Liver (tissue), 9 donors: ENCODE data around the gene HNRNPDL. TPM values are rescaled to one million over a fixed set of nuclear protein-coding genes. Genes with fewer than 3 reads are reported as not detected.

ENCODE experiments used
- DNase-seq: peaks from one replicate; pipeline ENCODE4 v3.0.0-alpha.2; 2017; ENCODE audit warnings: low spot score
- H3K27ac ChIP-seq, 2 donors: one replicate each; pipeline ENCODE4 v1.7.0; 2013; ENCODE audit warnings: inconsistent platforms in 2 of 2, low read length in 2 of 2, control low read depth in 1 of 2, low read depth in 1 of 2, mild to moderate bottlenecking in 1 of 2
- H3K27me3 ChIP-seq, 4 donors: one replicate each; pipeline versions ENCODE4 v1.6.1 to v1.7.0; 2013; ENCODE audit warnings: low read length in 3 of 4, inconsistent platforms in 1 of 4, mild to moderate bottlenecking in 1 of 4, moderate library complexity in 1 of 4; ENCODE audit not compliant: control insufficient read depth in 4 of 4, insufficient read depth in 4 of 4
- H3K36me3 ChIP-seq, 4 donors: one replicate each; pipeline versions ENCODE4 v1.6.1 to v1.7.0; 2013; ENCODE audit warnings: low read length in 3 of 4, mild to moderate bottlenecking in 3 of 4, low read depth in 1 of 4, moderate library complexity in 1 of 4; ENCODE audit not compliant: control insufficient read depth in 4 of 4, insufficient read depth in 3 of 4
- H3K4me1 ChIP-seq, 4 donors: one replicate each; pipeline versions ENCODE4 v1.6.1 to v1.7.0; 2013; ENCODE audit warnings: low read length in 3 of 4, mild to moderate bottlenecking in 3 of 4, moderate library complexity in 1 of 4; ENCODE audit not compliant: control insufficient read depth in 4 of 4, insufficient read depth in 4 of 4
- H3K4me3 ChIP-seq, 3 donors: one replicate each; pipeline versions ENCODE4 v1.6.1 to v1.7.0; 2013; ENCODE audit warnings: low read length in 3 of 3, control low read depth in 1 of 3, low read depth in 1 of 3, mild to moderate bottlenecking in 1 of 3
- H3K9ac ChIP-seq, 2 donors: one replicate each; pipeline ENCODE4 v1.7.0; 2013; ENCODE audit warnings: low read length in 2 of 2, mild to moderate bottlenecking in 2 of 2, moderate library complexity in 2 of 2, control low read depth in 1 of 2, low read depth in 1 of 2
- H3K9me3 ChIP-seq, 4 donors: one replicate each; pipeline versions ENCODE4 v1.6.1 to v1.7.0; 2013; ENCODE audit warnings: low read length in 3 of 4; ENCODE audit not compliant: control insufficient read depth in 4 of 4
- ATF3 ChIP-seq: IDR thresholded peaks from 2 replicates; pipeline ENCODE4 v1.6.1; 2016; ENCODE audit warnings: antibody characterized with exemption
- CTCF ChIP-seq: fragments of 150-350 bp; IDR thresholded peaks from 2 replicates; pipeline ENCODE4 v1.5.1; 2017; ENCODE audit warnings: improper control_type of control experiment, low read depth, low read length; ENCODE audit not compliant: missing input control
- EGR1 ChIP-seq, 2 donors: IDR thresholded peaks; 2 replicates each; pipeline ENCODE4 v1.6.1; 2016 to 2018; ENCODE audit warnings: antibody characterized with exemption in 2 of 2, low read depth in 2 of 2
- FOXA1 ChIP-seq: IDR thresholded peaks from 2 replicates; pipeline ENCODE4 v1.6.1; 2016; ENCODE audit warnings: antibody characterized with exemption
- FOXA2 ChIP-seq: IDR thresholded peaks from 2 replicates; pipeline ENCODE4 v1.6.1; 2016; ENCODE audit warnings: antibody characterized with exemption
- GABPA ChIP-seq, 2 donors: IDR thresholded peaks in 1 of 2; conservative IDR thresholded peaks in 1 of 2; 2 replicates each; pipeline ENCODE4 v1.6.1; 2016; ENCODE audit warnings: antibody characterized with exemption in 2 of 2, mild to moderate bottlenecking in 1 of 2, moderate library complexity in 1 of 2
- HNF4A ChIP-seq, 2 donors: conservative IDR thresholded peaks; 2 replicates each; pipeline ENCODE4 v1.6.1; 2016; ENCODE audit warnings: antibody characterized with exemption in 2 of 2, mild to moderate bottlenecking in 2 of 2
- HNF4G ChIP-seq: IDR thresholded peaks from 2 replicates; pipeline ENCODE4 v1.6.1; 2016; ENCODE audit warnings: antibody characterized with exemption
- JUND ChIP-seq, 2 donors: IDR thresholded peaks; 2 replicates each; pipeline ENCODE4 v1.6.1; 2016; ENCODE audit warnings: antibody characterized with exemption in 2 of 2
- MAX ChIP-seq: IDR thresholded peaks from 2 replicates; pipeline ENCODE4 v1.6.1; 2016; ENCODE audit warnings: antibody characterized with exemption
- NR2F2 ChIP-seq: IDR thresholded peaks from 2 replicates; pipeline ENCODE4 v1.6.1; 2016; ENCODE audit warnings: antibody characterized with exemption
- RAD21 ChIP-seq, 2 donors: IDR thresholded peaks; 2 replicates each; pipeline ENCODE4 v1.6.1; 2016; ENCODE audit warnings: antibody characterized with exemption in 2 of 2, mild to moderate bottlenecking in 2 of 2
- REST ChIP-seq: IDR thresholded peaks from 2 replicates; pipeline ENCODE4 v1.6.1; 2016; ENCODE audit warnings: antibody characterized with exemption, mild to moderate bottlenecking
- RXRA ChIP-seq, 2 donors: IDR thresholded peaks; 2 replicates each; pipeline ENCODE4 v1.6.1; 2017 to 2018; ENCODE audit warnings: antibody characterized with exemption in 2 of 2, mild to moderate bottlenecking in 1 of 2
- SP1 ChIP-seq: IDR thresholded peaks from 2 replicates; pipeline ENCODE4 v1.6.1; 2018; ENCODE audit warnings: antibody characterized with exemption, mild to moderate bottlenecking
- TAF1 ChIP-seq: conservative IDR thresholded peaks from 2 replicates; pipeline ENCODE4 v1.6.1; 2016; ENCODE audit warnings: antibody characterized with exemption, mild to moderate bottlenecking
- YY1 ChIP-seq: IDR thresholded peaks from 2 replicates; pipeline ENCODE4 v1.6.1; 2016; ENCODE audit warnings: antibody characterized with exemption, mild to moderate bottlenecking
- ZBTB33 ChIP-seq: IDR thresholded peaks from 2 replicates; pipeline ENCODE4 v1.6.1; 2016; ENCODE audit warnings: antibody characterized with exemption
- WGBS: extraction: QIAGEN DNeasy Blood & Tissue Kit; methylation state at CpG from one replicate; pipeline ENCODE4 v1.1.7; 2013; 5-methylcytosine and 5-hydroxymethylcytosine counted together
- polyA plus RNA-seq, 2 donors: library from polyadenylated mRNA; stranded (reverse) in 1 of 2; unstranded in 1 of 2; fragments of 200-250 nt in 1 of 2; fragments of >200 nt in 1 of 2; fragmentation: Nextera tagmentation in 1 of 2; extraction: Ambion mirVana in 1 of 2; gene quantifications; one replicate each; pipeline versions ENCODE4 v1.2.1 to v1.2.3, GENCODE V29; 2013 to 2015
- total RNA-seq, 2 donors: library from RNA; depleted of rRNA; stranded (reverse); fragments of >200 nt; gene quantifications; one replicate each; pipeline ENCODE4 v1.2.3, GENCODE V29; 2014
- donor health status: healthy.
- donor health status: healthy.
- donor health status: healthy.
- donor health status: healthy.
- donor health status: healthy.

The HNRNPDL gene
- total and polyA plus RNA-seq, 4 donors = 53.1 to 57.9 (median 57.6) TPM

- under 1% methylated on average over 83 of the region's 83 CpGs for WGBS
- no peaks in the 10 kb centered on the region for H3K9me3 ChIP-seq
- peak; percentile 90 for DNase-seq
- peak within 1 kb of the TSS; percentile 81 to 99 for H3K9ac ChIP-seq
- peaks cover 0 to 2% (median 0%) of the 10 kb centered on the region in 4 donors for H3K36me3 ChIP-seq
- peak within 1 kb of the TSS; percentile 100 for H3K27ac ChIP-seq
- TF ChIP-seq CTCF (no peak), ZBTB33 (peak; percentile 94), HNF4G (peak; percentile 71), EGR1 (IDR thresholded peaks at IDR 0.05; ENCODE audit: low read depth in 2 of 2) (peak; percentile 90 to 94), GABPA (IDR thresholded peaks at IDR 0.05 in 1 of 2, conservative IDR thresholded peaks at IDR 0.05 in 1 of 2) (peak; percentile 82 to 94), TAF1 (peak; percentile 86), RAD21 (IDR thresholded peaks at IDR 0.05) (peak in 1 of 2 donors; percentile 29), YY1 (peak; percentile 100), SP1 (peak; percentile 91), JUND (IDR thresholded peaks at IDR 0.05) (peak; percentile 79 to 81), RXRA (IDR thresholded peaks at IDR 0.05) (peak; percentile 71 to 77), ATF3 (peak; percentile 46), HNF4A (conservative IDR thresholded peaks at IDR 0.05) (peak; percentile 64 to 77), MAX (peak; percentile 88), FOXA2 (no peak), NR2F2 (peak; percentile 56), FOXA1 (peak; percentile 35), REST (peak; percentile 88)
- H3K4me3 ChIP-seq = peak within 1 kb of the TSS; percentile 81 to 93 (median 91)
- peaks cover 0 to 32% (median 29%) of the 10 kb centered on the region in 4 donors for H3K4me1 ChIP-seq
- no peaks in the 10 kb centered on the region for H3K27me3 ChIP-seq
Observed at GRCh38 chr4:82373816-82374625, 56.2 kb downstream of the HNRNPDL start, which contains the start of gene HNRNPD. HNRNPD (minus strand) TSS chr4:82373991; CDS start chr4:82373678, 313 bp downstream.
